Lower leg skin (tissue), 4 donors: ENCODE results near the gene MCCC2. TPM values are rescaled to one million over a fixed set of nuclear protein-coding genes. Genes with fewer than 3 reads are reported as not detected.

Source experiments
- DNase-seq, 2 donors: peaks; one replicate each; pipeline ENCODE4 v3.0.0-alpha.2; 2019; ENCODE audit warnings: low spot score in 2 of 2
- H3K4me3 ChIP-seq: fragments of 200-600 bp; sonication (generic); 2 replicates; pipeline ENCODE4 v1.5.1; 2017; ENCODE audit warnings: mild to moderate bottlenecking, low read depth; ENCODE audit not compliant: poor library complexity, severe bottlenecking
- POLR2A ChIP-seq, 2 donors: fragments of 450-650 bp; IDR thresholded peaks; one replicate each; pipeline ENCODE4 v1.6.1; 2016 to 2017; ENCODE audit warnings: antibody characterized with exemption in 2 of 2, mild to moderate bottlenecking in 1 of 2, moderate library complexity in 1 of 2
- WGBS, 2 donors: methylation state at CpG; one replicate each; pipeline ENCODE4 v1.1.5; 2018; 5-methylcytosine and 5-hydroxymethylcytosine counted together
- intact Hi-C: fragments of 100-400 bp; cut with DNase I; formaldehyde crosslinking; loops from one replicate; pipeline ENCODE4 v1.15.0; 2023; ENCODE audit warnings: low total_unique reads
- total RNA-seq, 4 donors: library from RNA; depleted of rRNA; stranded (reverse); fragments of >200 nt; gene quantifications; one replicate each; pipeline ENCODE4 v1.1.0, GENCODE V29; 2016
- TF ChIP-seq, protein P1 (sequence below), 3 donors: fragments of 450-650 bp; IDR thresholded peaks; one replicate each; pipeline ENCODE4 v1.5.1; 2016; ENCODE audit warnings: antibody characterized with exemption in 3 of 3, mild to moderate bottlenecking in 3 of 3, moderate library complexity in 2 of 3

MCCC2 gene
- total RNA-seq, 4 donors from 2014 or later, result 26.8 to 40.1 (median 32.3) TPM

DNA sequence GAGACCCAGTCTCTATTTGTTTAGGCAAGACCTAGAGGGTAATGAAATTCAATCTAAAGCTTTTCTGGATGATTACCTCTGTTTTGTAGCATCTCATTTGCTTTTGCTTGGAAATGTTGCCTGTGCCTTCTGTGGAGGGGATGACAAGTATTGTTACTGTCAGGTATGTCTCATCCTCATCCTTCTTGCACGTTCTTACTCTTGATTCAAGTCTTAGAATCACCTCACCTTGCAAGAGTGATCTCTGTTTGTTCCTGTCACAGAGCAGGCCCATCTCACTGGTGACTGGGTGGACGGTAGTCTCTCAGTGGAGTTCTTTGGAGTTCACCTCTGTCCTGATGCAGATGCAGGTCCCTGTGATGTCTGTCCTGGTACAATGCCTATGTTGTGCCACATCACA, 33.5 kb downstream of the MCCC2 start:
- DNase-seq, result no peak
- 97 to 98% methylated on average over 2 of the region's 2 CpGs for WGBS, 2 donors
- no peak overlapping the region for H3K4me3 ChIP-seq
- intact Hi-C loops, result no loop called here
- TF ChIP-seq, protein P1, sequence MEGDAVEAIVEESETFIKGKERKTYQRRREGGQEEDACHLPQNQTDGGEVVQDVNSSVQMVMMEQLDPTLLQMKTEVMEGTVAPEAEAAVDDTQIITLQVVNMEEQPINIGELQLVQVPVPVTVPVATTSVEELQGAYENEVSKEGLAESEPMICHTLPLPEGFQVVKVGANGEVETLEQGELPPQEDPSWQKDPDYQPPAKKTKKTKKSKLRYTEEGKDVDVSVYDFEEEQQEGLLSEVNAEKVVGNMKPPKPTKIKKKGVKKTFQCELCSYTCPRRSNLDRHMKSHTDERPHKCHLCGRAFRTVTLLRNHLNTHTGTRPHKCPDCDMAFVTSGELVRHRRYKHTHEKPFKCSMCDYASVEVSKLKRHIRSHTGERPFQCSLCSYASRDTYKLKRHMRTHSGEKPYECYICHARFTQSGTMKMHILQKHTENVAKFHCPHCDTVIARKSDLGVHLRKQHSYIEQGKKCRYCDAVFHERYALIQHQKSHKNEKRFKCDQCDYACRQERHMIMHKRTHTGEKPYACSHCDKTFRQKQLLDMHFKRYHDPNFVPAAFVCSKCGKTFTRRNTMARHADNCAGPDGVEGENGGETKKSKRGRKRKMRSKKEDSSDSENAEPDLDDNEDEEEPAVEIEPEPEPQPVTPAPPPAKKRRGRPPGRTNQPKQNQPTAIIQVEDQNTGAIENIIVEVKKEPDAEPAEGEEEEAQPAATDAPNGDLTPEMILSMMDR (IDR thresholded peaks at IDR 0.05), result no peak
- TF ChIP-seq POLR2A (IDR thresholded peaks at IDR 0.05), result no peak

GRCh38 chr5:71621268-71621667, 34.1 kb downstream of the MCCC2 start:
- H3K4me3 ChIP-seq, result no peak overlapping the region
- 78 to 88% methylated on average over 3 of the region's 3 CpGs for whole genome bisulfite sequencing, 2 donors
- TF ChIP-seq, protein P1 (IDR thresholded peaks at IDR 0.05), result no peak
- TF ChIP-seq POLR2A (IDR thresholded peaks at IDR 0.05), result no peak
- no peak for DNase-seq
- intact Hi-C loops, result no loop called here

DNA sequence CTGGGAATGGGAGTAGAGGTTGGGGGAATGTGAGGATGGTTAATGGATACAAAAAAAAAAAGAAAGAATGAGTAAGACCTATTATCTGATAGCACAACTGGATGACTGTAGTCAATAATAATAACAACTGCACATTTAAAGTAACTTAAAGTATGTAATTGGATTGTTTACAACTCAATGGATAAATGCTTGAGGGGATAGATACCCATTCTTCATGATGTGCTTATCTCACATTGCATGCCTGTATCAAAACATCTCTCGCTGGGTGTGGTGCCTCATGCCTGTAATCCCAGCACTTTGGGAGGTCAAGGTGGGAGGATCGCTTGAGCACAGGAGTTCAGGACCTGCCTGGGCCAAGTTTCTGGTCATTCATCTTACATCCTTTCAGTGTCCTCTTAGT, 34.6 kb downstream of the MCCC2 start:
- intact Hi-C loops, result no loop called here
- TF ChIP-seq POLR2A (IDR thresholded peaks at IDR 0.05), result no peak
- TF ChIP-seq, protein P1 (IDR thresholded peaks at IDR 0.05), result no peak
- DNase-seq, result no peak
- H3K4me3 ChIP-seq, result no peak overlapping the region
- 93 to 96% methylated on average over 2 of the region's 2 CpGs for WGBS, 2 donors

DNA sequence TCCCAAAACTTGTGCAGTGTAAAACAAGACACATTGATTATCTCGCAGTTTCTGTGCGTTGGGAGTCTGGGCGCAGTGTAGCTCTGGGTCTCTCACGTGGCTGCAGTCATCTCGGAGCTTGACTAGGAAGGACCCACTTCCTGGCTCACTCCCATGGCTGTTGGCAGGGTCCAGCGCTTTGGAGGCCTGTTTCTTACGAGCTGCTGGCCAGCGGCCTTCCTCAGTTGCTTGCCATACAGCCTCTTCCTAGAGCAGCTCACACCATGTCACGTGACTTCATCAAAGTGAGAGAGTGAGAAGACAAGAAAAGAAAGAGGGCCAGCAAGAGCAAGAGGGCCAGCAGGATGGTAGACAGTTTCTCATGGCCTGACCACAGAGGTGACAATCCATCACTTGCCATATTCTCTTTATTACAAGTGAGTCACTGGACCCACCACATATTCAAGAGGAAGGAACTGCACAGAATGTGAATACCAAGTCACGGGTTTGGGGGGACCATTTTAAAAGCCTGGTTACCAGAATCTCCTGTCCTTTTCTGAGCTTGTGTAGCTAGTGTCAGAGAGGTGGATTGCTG, 36.2 kb downstream of the MCCC2 start:
- TF ChIP-seq, protein P1 (IDR thresholded peaks at IDR 0.05), result no peak
- TF ChIP-seq POLR2A (IDR thresholded peaks at IDR 0.05), result no peak
- H3K4me3 ChIP-seq, result no peak overlapping the region
- 93 to 96% methylated on average over 10 of the region's 10 CpGs for WGBS, 2 donors
- intact Hi-C loops, result no loop called here
- DNase-seq, result no peak

- TF ChIP-seq POLR2A (IDR thresholded peaks at IDR 0.05), result no peak
- TF ChIP-seq, protein P1 (IDR thresholded peaks at IDR 0.05), result no peak
- H3K4me3 ChIP-seq, result no peak overlapping the region
- DNase-seq, result no peak
- intact Hi-C loops, result no loop called here
- WGBS, 2 donors, result 96 to 97% methylated on average over 6 of the region's 6 CpGs
Measured at GRCh38 chr5:71629950-71630349, 42.8 kb downstream of the MCCC2 start.

GRCh38 chr5:71631070-71631469, 43.9 kb downstream of the MCCC2 start:
- no peak for TF ChIP-seq POLR2A (IDR thresholded peaks at IDR 0.05)
- TF ChIP-seq, protein P1 (IDR thresholded peaks at IDR 0.05), result no peak
- no peak overlapping the region for H3K4me3 ChIP-seq
- 74 to 80% methylated on average over 4 of the region's 4 CpGs for WGBS, 2 donors
- DNase-seq, result no peak
- intact Hi-C loops, result no loop called here
